ENCODE measurements around the gene ASPDH. TPM values are rescaled to one million over a fixed set of nuclear protein-coding genes. Genes with fewer than 3 reads are reported as not detected.
A peak's percentile ranks its signal among the peaks of the same experiment; 100 is the strongest.

The ASPDH gene
- total RNA-seq, 2 experiments from 2014 or later, result not detected

- Mint-ChIP-seq H3K4me3 (no peak overlapping the region), H3K27ac (no peak overlapping the region), H3K9me3 (no peaks in the 10 kb centered on the region), H3K36me3 (no peaks in the 10 kb centered on the region), H3K4me1 (peaks cover 14% of the 10 kb centered on the region), H3K27me3 (peaks cover 8% of the 10 kb centered on the region)
- POLR2A ChIA-PET, result no interaction called here
- no peak for DNase-seq
- no peak for ATAC-seq (ENCODE audit: low read depth)
These were observed 1.5 kb upstream of the ASPDH start for GRCh38 chr19:50515168-50515561.

GRCh38 chr19:50514346-50515167, 844 bp upstream of the ASPDH start:
- peak overlapping the region; percentile 18 for H3K4me3 Mint-ChIP-seq
- ATAC-seq (ENCODE audit: low read depth) (no peak), DNase-seq (no peak)
- H3K27ac Mint-ChIP-seq, result peak overlapping the region; percentile 42
- H3K9me3 Mint-ChIP-seq, result no peaks in the 10 kb centered on the region
- peaks cover 14% of the 10 kb centered on the region for H3K4me1 Mint-ChIP-seq
- peaks cover 8% of the 10 kb centered on the region for H3K27me3 Mint-ChIP-seq
- POLR2A ChIA-PET, result no interaction called here
- no peaks in the 10 kb centered on the region for H3K36me3 Mint-ChIP-seq

- DNase-seq (no peak), ATAC-seq (ENCODE audit: low read depth) (no peak)
- peaks cover 6% of the 10 kb centered on the region for H3K27me3 Mint-ChIP-seq
- H3K36me3 Mint-ChIP-seq, result peaks cover 3% of the 10 kb centered on the region
- POLR2A ChIA-PET, result interaction anchor here (0.6 kb wide), 1 partner anchor 29 kb away, joined by 3 read pairs; no protein-coding TSS in a partner anchor
- H3K4me3 Mint-ChIP-seq, result no peak overlapping the region
- no peaks in the 10 kb centered on the region for H3K9me3 Mint-ChIP-seq
- H3K27ac Mint-ChIP-seq, result no peak overlapping the region
- peaks cover 18% of the 10 kb centered on the region for H3K4me1 Mint-ChIP-seq
These were observed 541 bp downstream of the ASPDH start for GRCh38 chr19:50512999-50513745.

GRCh38 chr19:50512112-50512998, 1.4 kb downstream of the ASPDH start:
- Mint-ChIP-seq H3K9me3 (no peaks in the 10 kb centered on the region), H3K27ac (no peak overlapping the region), H3K4me3 (no peak overlapping the region), H3K4me1 (peaks cover 18% of the 10 kb centered on the region), H3K36me3 (peaks cover 3% of the 10 kb centered on the region), H3K27me3 (peaks cover 6% of the 10 kb centered on the region)
- POLR2A ChIA-PET, result interaction anchor here (0.6 to 1.1 kb wide), 3 partner anchors 26 to 486 kb away, joined by 3 to 4 read pairs (median 3); partner anchors contain the start of gene ZNF473
- ATAC-seq (ENCODE audit: low read depth), result no peak
- no peak for DNase-seq

- POLR2A ChIA-PET, result interaction anchor here (0.5 to 1.5 kb wide), 18 partner anchors 10 to 621 kb away, joined by 3 to 7 read pairs (median 4); partner anchors contain the start of genes GARIN5A, KCNC3, POLD1 and ZNF473
- peak; percentile 95 for DNase-seq
- peaks cover 8% of the 10 kb centered on the region for H3K36me3 Mint-ChIP-seq
- H3K27me3 Mint-ChIP-seq, result peaks cover 6% of the 10 kb centered on the region
- H3K27ac Mint-ChIP-seq, result peak within 1 kb of the TSS; percentile 100
- H3K4me1 Mint-ChIP-seq, result peaks cover 18% of the 10 kb centered on the region
- peak within 1 kb of the TSS; percentile 99 for H3K4me3 Mint-ChIP-seq
- ATAC-seq (ENCODE audit: low read depth), result peak; percentile 95
- no peaks in the 10 kb centered on the region for H3K9me3 Mint-ChIP-seq
These were observed 2.5 kb downstream of the ASPDH start, which contains the start of gene JOSD2 for GRCh38 chr19:50511069-50511822. TSS of gene JOSD2 (minus strand) at chr19:50511191. CDS start at chr19:50510431, 760 bp downstream.

- H3K27ac Mint-ChIP-seq, result peak overlapping the region; percentile 100
- no peak for ATAC-seq (ENCODE audit: low read depth)
- peak overlapping the region; percentile 99 for H3K4me3 Mint-ChIP-seq
- H3K27me3 Mint-ChIP-seq, result peaks cover 3% of the 10 kb centered on the region
- no peaks in the 10 kb centered on the region for H3K9me3 Mint-ChIP-seq
- H3K36me3 Mint-ChIP-seq, result peaks cover 8% of the 10 kb centered on the region
- DNase-seq, result no peak
- POLR2A ChIA-PET, result interaction anchor here (0.5 to 1.5 kb wide), 17 partner anchors 10 to 621 kb away, joined by 3 to 7 read pairs (median 4); partner anchors contain the start of genes GARIN5A, KCNC3 and POLD1
- peaks cover 18% of the 10 kb centered on the region for H3K4me1 Mint-ChIP-seq
These were observed 3.0 kb downstream of the ASPDH start for GRCh38 chr19:50510700-50511068.

- no peaks in the 10 kb centered on the region for H3K9me3 Mint-ChIP-seq
- POLR2A ChIA-PET, result interaction anchor here (0.5 to 1.5 kb wide), 2 partner anchors 9 to 22 kb away, joined by 3 read pairs; no protein-coding TSS in a partner anchor
These were observed 3.5 kb downstream of the ASPDH start for GRCh38 chr19:50510121-50510670.

GRCh38 chr19:50509366-50509765, 4.3 kb downstream of the ASPDH start:
- DNase-seq (no peak), ATAC-seq (ENCODE audit: low read depth) (no peak)
- no peaks in the 10 kb centered on the region for H3K9me3 Mint-ChIP-seq
- peaks cover 18% of the 10 kb centered on the region for H3K4me1 Mint-ChIP-seq
- POLR2A ChIA-PET, result interaction anchor here (0.6 kb wide), 1 partner anchor 76 kb away, joined by 3 read pairs; no protein-coding TSS in a partner anchor
- H3K27ac Mint-ChIP-seq, result peak overlapping the region; percentile 71
- peaks cover 8% of the 10 kb centered on the region for H3K36me3 Mint-ChIP-seq
- H3K4me3 Mint-ChIP-seq, result peak overlapping the region; percentile 33
- H3K27me3 Mint-ChIP-seq, result peaks cover 2% of the 10 kb centered on the region

More at GRCh38 chr19:50510121-50510670, 3.5 kb downstream of the ASPDH start:
- no peak for ATAC-seq (ENCODE audit: low read depth)
- Mint-ChIP-seq H3K4me1 (peaks cover 18% of the 10 kb centered on the region), H3K27ac (peak overlapping the region; percentile 100), H3K27me3 (peaks cover 2% of the 10 kb centered on the region), H3K36me3 (peaks cover 8% of the 10 kb centered on the region), H3K4me3 (peak overlapping the region; percentile 99)
- DNase-seq, result no peak

- no peak for DNase-seq
- H3K36me3 Mint-ChIP-seq, result peaks cover 8% of the 10 kb centered on the region
- no peaks in the 10 kb centered on the region for H3K9me3 Mint-ChIP-seq
- POLR2A ChIA-PET, result interaction anchor here (0.6 to 0.7 kb wide), 2 partner anchors 75 to 1062 kb away, joined by 3 read pairs; no protein-coding TSS in a partner anchor
- H3K27ac Mint-ChIP-seq, result peak overlapping the region; percentile 73
- no peak for ATAC-seq (ENCODE audit: low read depth)
- peaks cover 2% of the 10 kb centered on the region for H3K27me3 Mint-ChIP-seq
- H3K4me3 Mint-ChIP-seq, result peak overlapping the region; percentile 29
- H3K4me1 Mint-ChIP-seq, result peaks cover 18% of the 10 kb centered on the region
These were observed 4.9 kb downstream of the ASPDH start for GRCh38 chr19:50508843-50509190.

GRCh38 chr19:50507376-50507775, 6.3 kb downstream of the ASPDH start:
- Mint-ChIP-seq H3K4me3 (no peak overlapping the region), H3K9me3 (no peaks in the 10 kb centered on the region), H3K4me1 (peaks cover 17% of the 10 kb centered on the region), H3K36me3 (peaks cover 8% of the 10 kb centered on the region), H3K27me3 (no peaks in the 10 kb centered on the region), H3K27ac (no peak overlapping the region)
- DNase-seq (no peak), ATAC-seq (ENCODE audit: low read depth) (no peak)
- POLR2A ChIA-PET, result no interaction called here

GRCh38 chr19:50506700-50507099, 7.0 kb downstream of the ASPDH start:
- Mint-ChIP-seq H3K4me1 (peaks cover 15% of the 10 kb centered on the region), H3K9me3 (no peaks in the 10 kb centered on the region), H3K4me3 (no peak overlapping the region), H3K36me3 (peaks cover 8% of the 10 kb centered on the region), H3K27ac (no peak overlapping the region), H3K27me3 (no peaks in the 10 kb centered on the region)
- no peak for ATAC-seq (ENCODE audit: low read depth)
- POLR2A ChIA-PET, result no interaction called here
- no peak for DNase-seq
